ENCODE results near the gene STX16.
A peak's percentile ranks its signal among the peaks of the same experiment; 100 is the strongest.

The STX16 gene

GRCh38 chr20:58619077-58619863 lies 31.8 kb upstream of the STX16 start:
- no peak for DNase-seq

- DNase-seq = no peak
These were observed 31.1 kb upstream of the STX16 start for GRCh38 chr20:58619864-58620431.

GRCh38 chr20:58621906-58622548 lies 29.1 kb upstream of the STX16 start:
- no peak for DNase-seq

- DNase-seq = no peak
These were observed 28.2 kb upstream of the STX16 start for GRCh38 chr20:58622671-58623578.

- DNase-seq = no peak
These were observed 27.3 kb upstream of the STX16 start for GRCh38 chr20:58623579-58624473.

- DNase-seq = no peak
These were observed 26.4 kb upstream of the STX16 start for GRCh38 chr20:58624687-58625086.

- no peak for DNase-seq
These were observed 25.5 kb upstream of the STX16 start for GRCh38 chr20:58625585-58625984.

GRCh38 chr20:58626051-58626450 lies 25.0 kb upstream of the STX16 start:
- no peak for DNase-seq

GRCh38 chr20:58627212-58628072 lies 23.6 kb upstream of the STX16 start:
- DNase-seq = no peak

- DNase-seq = no peak
These were observed 22.4 kb upstream of the STX16 start for GRCh38 chr20:58628491-58629214.

GRCh38 chr20:58629215-58629580 lies 21.9 kb upstream of the STX16 start:
- no peak for DNase-seq

- no peak for DNase-seq
These were observed 21.0 kb upstream of the STX16 start for GRCh38 chr20:58630063-58630462.

GRCh38 chr20:58633161-58634053 lies 17.7 kb upstream of the STX16 start:
- DNase-seq = no peak

- DNase-seq = no peak
These were observed 17.0 kb upstream of the STX16 start for GRCh38 chr20:58634059-58634458.

GRCh38 chr20:58634521-58635278 lies 16.4 kb upstream of the STX16 start:
- DNase-seq = peak; percentile 28 to 31

GRCh38 chr20:58635279-58635665 lies 15.8 kb upstream of the STX16 start:
- DNase-seq = no peak

GRCh38 chr20:58636396-58636982 lies 14.6 kb upstream of the STX16 start:
- no peak for DNase-seq

GRCh38 chr20:58636983-58637421 lies 14.1 kb upstream of the STX16 start:
- DNase-seq = no peak
